Trophoblast cell (in vitro differentiated cells and primary cell): Measurements from ENCODE around the gene ADAD1. TPM values are rescaled to one million over a fixed set of nuclear protein-coding genes. Genes with fewer than 3 reads are reported as not detected.

ENCODE experiments used
- DNase-seq, 2 donors: peaks; one replicate each; pipeline ENCODE4 v3.0.0-alpha.2; 2016
- H2AFZ ChIP-seq: 2 replicates; pipeline ENCODE4 v1.6.1; 2013; ENCODE audit warnings: low read length, moderate library complexity, mild to moderate bottlenecking; ENCODE audit not compliant: insufficient read depth, poor library complexity
- H2AK5ac ChIP-seq: 2 replicates; pipeline ENCODE4 v1.6.1; 2013; ENCODE audit warnings: mild to moderate bottlenecking, low read length
- H2BK120ac ChIP-seq: 2 replicates; pipeline ENCODE4 v1.6.1; 2013; ENCODE audit warnings: low read length, mild to moderate bottlenecking, moderate library complexity; ENCODE audit not compliant: insufficient read depth, poor library complexity
- H2BK12ac ChIP-seq: 2 replicates; pipeline ENCODE4 v1.6.1; 2013; ENCODE audit warnings: mild to moderate bottlenecking, low read length, moderate library complexity
- H2BK5ac ChIP-seq: 2 replicates; pipeline ENCODE4 v1.6.1; 2013; ENCODE audit warnings: low read length, low read depth, moderate library complexity, mild to moderate bottlenecking; ENCODE audit not compliant: poor library complexity
- H3K14ac ChIP-seq: 2 replicates; pipeline ENCODE4 v1.6.1; 2013; ENCODE audit warnings: mild to moderate bottlenecking, low read length
- H3K18ac ChIP-seq: 2 replicates; pipeline ENCODE4 v1.6.1; 2013; ENCODE audit warnings: mild to moderate bottlenecking, low read length
- H3K23ac ChIP-seq: 2 replicates; pipeline ENCODE4 v1.6.1; 2013; ENCODE audit warnings: low read length
- H3K27ac ChIP-seq: 2 replicates; pipeline ENCODE4 v1.5.1; 2013; ENCODE audit warnings: low read depth, mild to moderate bottlenecking, inconsistent platforms, low read length, moderate library complexity
- H3K27me3 ChIP-seq: 2 replicates; pipeline ENCODE4 v1.6.1; 2013; ENCODE audit warnings: inconsistent platforms, mild to moderate bottlenecking, low read length, moderate library complexity; ENCODE audit not compliant: insufficient read depth
- H3K36me3 ChIP-seq, 2 experiments: 1 replicate in 1 of 2; 2 replicates in 1 of 2; pipeline ENCODE4 v1.6.1; 2013; ENCODE audit warnings: low read length in 2 of 2, mild to moderate bottlenecking in 2 of 2, moderate library complexity in 1 of 2; ENCODE audit not compliant: insufficient read depth in 2 of 2, control insufficient read depth in 1 of 2
- H3K4ac ChIP-seq: 2 replicates; pipeline ENCODE4 v1.6.1; 2013; ENCODE audit warnings: low read depth, mild to moderate bottlenecking, low read length, moderate library complexity
- H3K4me1 ChIP-seq, 2 experiments: 1 replicate in 1 of 2; 2 replicates in 1 of 2; pipeline ENCODE4 v1.6.1; 2013; ENCODE audit warnings: low read length in 2 of 2, mild to moderate bottlenecking in 2 of 2, moderate library complexity in 1 of 2; ENCODE audit not compliant: insufficient read depth in 2 of 2, control insufficient read depth in 1 of 2
- H3K4me2 ChIP-seq: 2 replicates; pipeline ENCODE4 v1.6.1; 2013; ENCODE audit warnings: inconsistent platforms, mild to moderate bottlenecking, low read length, moderate library complexity
- H3K4me3 ChIP-seq: 2 replicates; pipeline ENCODE4 v1.5.1; 2013; ENCODE audit warnings: mild to moderate bottlenecking, low read depth, low read length, inconsistent platforms
- H3K79me1 ChIP-seq: one replicate; pipeline ENCODE4 v1.6.1; 2013; ENCODE audit warnings: low read length
- H3K79me2 ChIP-seq: 2 replicates; pipeline ENCODE4 v1.6.1; 2013; ENCODE audit warnings: low read length, mild to moderate bottlenecking; ENCODE audit not compliant: control insufficient read depth, insufficient read depth, poor library complexity
- H3K9ac ChIP-seq: 2 replicates; pipeline ENCODE4 v1.6.1; 2013; ENCODE audit warnings: mild to moderate bottlenecking, low read length
- H3K9me3 ChIP-seq: 2 replicates; pipeline ENCODE4 v1.6.1; 2013; ENCODE audit warnings: low read depth, mild to moderate bottlenecking, control low read depth, inconsistent platforms, low read length; ENCODE audit not compliant: insufficient read depth
- H4K12ac ChIP-seq: 2 replicates; pipeline ENCODE4 v1.6.1; 2013; ENCODE audit warnings: low read depth, mild to moderate bottlenecking, low read length, moderate library complexity
- H4K8ac ChIP-seq: 2 replicates; pipeline ENCODE4 v1.6.1; 2013; ENCODE audit warnings: low read depth, mild to moderate bottlenecking, low read length, moderate library complexity
- H4K91ac ChIP-seq: one replicate; pipeline ENCODE4 v1.6.1; 2013; ENCODE audit warnings: low read depth, mild to moderate bottlenecking, low read length, moderate library complexity
- WGBS: extraction: QIAGEN DNeasy Blood & Tissue Kit; methylation state at CpG from one replicate; pipeline ENCODE4 v1.1.7; 2013; ENCODE audit warnings: missing lambda C conversion rate; ENCODE audit not compliant: insufficient read length, insufficient coverage; ENCODE audit errors: extremely low coverage; 5-methylcytosine and 5-hydroxymethylcytosine counted together
- polyA plus RNA-seq: library from polyadenylated mRNA; stranded (reverse); fragments of 200-250 nt; gene quantifications from 2 replicates; pipeline ENCODE4 v1.2.3, GENCODE V29; 2013

ADAD1 gene
- not detected in 2 replicates for polyA plus RNA-seq

GRCh38 chr4:122378711-122379110 lies at the start of gene ADAD1:
TSS of gene ADAD1 (plus strand) at chr4:122379011. CDS start at chr4:122380070, 1,059 bp downstream.
- Histone ChIP-seq H2BK12ac (no peak within 1 kb of the TSS), H3K4ac (no peak within 1 kb of the TSS), H3K27ac (no peak within 1 kb of the TSS), H3K27me3 (no peaks in the 10 kb centered on the region), H3K79me1 (no peaks in the 10 kb centered on the region), H3K4me1 (no peaks in the 10 kb centered on the region), H4K8ac (no peak within 1 kb of the TSS), H3K14ac (no peak within 1 kb of the TSS), H3K23ac (no peak within 1 kb of the TSS), H2AFZ (no peak within 1 kb of the TSS), H3K4me2 (no peak within 1 kb of the TSS), H3K79me2 (no peaks in the 10 kb centered on the region), H3K9me3 (no peaks in the 10 kb centered on the region), H3K9ac (no peak within 1 kb of the TSS), H3K36me3 (no peaks in the 10 kb centered on the region), H2AK5ac (no peak within 1 kb of the TSS), H3K4me3 (no peak within 1 kb of the TSS), H2BK120ac (no peak within 1 kb of the TSS), H4K91ac (no peak within 1 kb of the TSS), H2BK5ac (no peak within 1 kb of the TSS), H4K12ac (no peak within 1 kb of the TSS), H3K18ac (no peak within 1 kb of the TSS)
- no CpG with 5 or more reads among the region's 7 CpGs for WGBS
- DNase-seq: no peak

GRCh38 chr4:122329876-122330565 lies 48.8 kb upstream of the ADAD1 start:
- Histone ChIP-seq H3K27me3 (no peaks in the 10 kb centered on the region), H2BK5ac (no peak overlapping the region), H3K27ac (no peak overlapping the region), H2BK120ac (no peak overlapping the region), H3K23ac (no peak overlapping the region), H3K4me3 (no peak overlapping the region), H3K79me2 (no peaks in the 10 kb centered on the region), H4K12ac (no peak overlapping the region), H3K18ac (no peak overlapping the region), H3K4ac (no peak overlapping the region), H2BK12ac (no peak overlapping the region), H3K14ac (no peak overlapping the region), H3K36me3 (peaks cover 0 to 3% of the 10 kb centered on the region in 2 experiments), H3K79me1 (no peaks in the 10 kb centered on the region), H3K9me3 (no peaks in the 10 kb centered on the region), H4K91ac (no peak overlapping the region), H2AFZ (no peak overlapping the region), H3K4me2 (no peak overlapping the region), H2AK5ac (no peak overlapping the region), H3K4me1 (no peaks in the 10 kb centered on the region), H4K8ac (no peak overlapping the region), H3K9ac (no peak overlapping the region)
- WGBS: no CpG with 5 or more reads among the region's 3 CpGs
- peak; percentile 32 to 84 for DNase-seq

GRCh38 chr4:122331195-122331594 lies 47.6 kb upstream of the ADAD1 start:
- Histone ChIP-seq H3K27ac (no peak overlapping the region), H3K9me3 (no peaks in the 10 kb centered on the region), H3K4me3 (no peak overlapping the region), H2BK5ac (no peak overlapping the region), H3K18ac (no peak overlapping the region), H3K4ac (no peak overlapping the region), H4K91ac (no peak overlapping the region), H3K36me3 (peaks cover 0 to 5% of the 10 kb centered on the region in 2 experiments), H3K4me1 (no peaks in the 10 kb centered on the region), H3K79me2 (no peaks in the 10 kb centered on the region), H2BK120ac (no peak overlapping the region), H3K9ac (no peak overlapping the region), H2AK5ac (no peak overlapping the region), H3K4me2 (no peak overlapping the region), H2BK12ac (no peak overlapping the region), H3K79me1 (no peaks in the 10 kb centered on the region), H3K14ac (no peak overlapping the region), H3K23ac (no peak overlapping the region), H3K27me3 (no peaks in the 10 kb centered on the region), H4K8ac (no peak overlapping the region), H4K12ac (no peak overlapping the region), H2AFZ (no peak overlapping the region)
- DNase-seq: peak in 1 of 2 donors; percentile 3
- no CpG with 5 or more reads among the region's 4 CpGs for WGBS

GRCh38 chr4:122334828-122335227 lies 44.0 kb upstream of the ADAD1 start:
- Histone ChIP-seq H2AFZ (no peak overlapping the region), H3K79me1 (no peaks in the 10 kb centered on the region), H3K23ac (no peak overlapping the region), H3K4me3 (no peak overlapping the region), H2BK12ac (no peak overlapping the region), H3K14ac (no peak overlapping the region), H3K36me3 (peaks cover 0 to 5% of the 10 kb centered on the region in 2 experiments), H4K8ac (no peak overlapping the region), H3K4ac (no peak overlapping the region), H3K9me3 (no peaks in the 10 kb centered on the region), H3K27ac (no peak overlapping the region), H3K4me1 (no peaks in the 10 kb centered on the region), H3K27me3 (no peaks in the 10 kb centered on the region), H3K9ac (no peak overlapping the region), H4K91ac (no peak overlapping the region), H3K79me2 (no peaks in the 10 kb centered on the region), H3K18ac (no peak overlapping the region), H2AK5ac (no peak overlapping the region), H2BK120ac (no peak overlapping the region), H4K12ac (no peak overlapping the region), H2BK5ac (no peak overlapping the region), H3K4me2 (no peak overlapping the region)
- DNase-seq: no peak
